HuH-7 (cell line): ENCODE data around the gene EFCAB14.
"Not testable (repeated sequence)": the region's sequence is repeated elsewhere in the genome, so short reads cannot be mapped to it uniquely, and the experiment has no call there.

ENCODE experiments used
- DNase-seq: peaks from one replicate; pipeline ENCODE4 v3.0.0; 2011; ENCODE audit warnings: low spot score

The EFCAB14 gene, protein sequence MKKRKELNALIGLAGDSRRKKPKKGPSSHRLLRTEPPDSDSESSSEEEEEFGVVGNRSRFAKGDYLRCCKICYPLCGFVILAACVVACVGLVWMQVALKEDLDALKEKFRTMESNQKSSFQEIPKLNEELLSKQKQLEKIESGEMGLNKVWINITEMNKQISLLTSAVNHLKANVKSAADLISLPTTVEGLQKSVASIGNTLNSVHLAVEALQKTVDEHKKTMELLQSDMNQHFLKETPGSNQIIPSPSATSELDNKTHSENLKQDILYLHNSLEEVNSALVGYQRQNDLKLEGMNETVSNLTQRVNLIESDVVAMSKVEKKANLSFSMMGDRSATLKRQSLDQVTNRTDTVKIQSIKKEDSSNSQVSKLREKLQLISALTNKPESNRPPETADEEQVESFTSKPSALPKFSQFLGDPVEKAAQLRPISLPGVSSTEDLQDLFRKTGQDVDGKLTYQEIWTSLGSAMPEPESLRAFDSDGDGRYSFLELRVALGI

DNA sequence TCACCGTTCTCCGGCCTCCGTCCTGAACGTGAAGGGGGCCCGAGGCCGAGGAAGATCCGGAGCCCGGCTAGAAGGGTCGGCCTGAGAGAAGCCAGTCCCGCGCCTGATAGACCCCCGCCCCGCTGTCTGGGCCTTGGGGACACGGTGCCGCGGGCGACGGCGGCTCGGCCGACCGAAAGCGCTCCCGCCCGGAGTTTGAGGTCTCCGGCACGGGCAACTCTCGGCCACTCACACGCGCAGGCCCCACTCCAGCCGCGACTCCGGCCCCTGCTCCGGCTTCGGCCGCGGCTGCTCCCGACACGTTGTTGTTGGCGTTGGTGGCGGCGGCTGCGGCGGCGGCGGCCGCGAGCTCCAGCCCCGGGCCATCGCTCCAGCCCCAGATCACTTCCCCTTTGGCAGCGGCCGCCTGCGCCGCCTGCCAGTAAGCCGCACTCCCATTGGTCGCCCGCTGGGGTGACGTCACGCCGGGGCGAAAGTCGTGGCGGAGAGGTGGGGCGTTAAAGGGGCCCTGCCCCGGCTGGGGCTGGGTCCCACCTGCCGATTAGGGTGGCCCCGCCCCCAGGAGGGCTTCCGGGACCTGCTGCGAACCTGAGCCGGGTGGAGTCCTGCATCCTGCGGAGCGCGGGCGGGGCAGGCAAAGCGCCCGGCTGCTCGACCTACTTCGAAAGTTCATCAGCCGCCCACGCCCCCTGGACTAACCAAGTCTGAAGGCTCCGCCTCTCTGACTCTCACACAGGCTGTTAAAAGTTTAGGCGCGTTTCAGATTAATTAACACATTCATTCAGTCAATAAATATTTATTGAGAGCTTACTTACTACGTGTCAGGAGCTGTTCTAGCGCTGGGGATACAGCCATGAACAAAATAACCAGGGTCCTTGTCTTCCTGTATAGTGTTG is at the start of gene EFCAB14:
EFCAB14 (minus strand) TSS at position 388 of the 896 bp plus-strand sequence. CDS start 1,027 bp downstream, outside the sequence.
- peak; percentile 97 for DNase-seq

- DNase-seq: no peak
Measured at GRCh38 chr1:46768445-46768844, 49.5 kb upstream of the EFCAB14 start.

DNA sequence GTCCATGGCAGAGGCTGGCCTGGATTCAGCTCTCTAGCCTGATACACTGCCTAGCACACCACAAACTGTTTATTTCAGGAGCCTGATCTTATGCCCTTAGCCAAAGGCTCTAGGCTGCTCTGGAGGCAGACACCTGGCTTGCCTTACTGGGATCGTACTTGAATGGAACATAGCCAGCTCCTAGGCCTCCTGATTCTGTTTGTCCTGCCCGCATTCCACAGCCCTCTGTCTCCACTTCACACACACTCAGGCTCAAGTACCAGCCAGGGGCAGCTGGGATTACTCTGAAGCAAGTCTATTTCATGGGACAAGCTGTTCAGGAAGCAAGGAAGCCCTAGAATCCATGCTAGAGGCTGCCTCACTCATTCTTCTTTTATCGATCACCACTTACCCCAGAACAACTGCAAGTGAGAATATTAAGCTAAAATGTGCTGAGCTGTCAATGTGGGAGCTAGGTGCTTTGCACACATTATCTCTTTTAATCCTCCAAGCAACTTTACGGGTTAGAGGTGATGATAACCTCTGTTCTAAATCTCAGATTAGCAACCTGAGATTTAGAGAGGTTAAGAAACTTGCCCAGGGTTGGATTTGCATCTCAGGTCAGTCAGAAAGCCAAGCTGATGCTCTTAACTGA is 48.9 kb upstream of the EFCAB14 start:
- no peak for DNase-seq

DNA sequence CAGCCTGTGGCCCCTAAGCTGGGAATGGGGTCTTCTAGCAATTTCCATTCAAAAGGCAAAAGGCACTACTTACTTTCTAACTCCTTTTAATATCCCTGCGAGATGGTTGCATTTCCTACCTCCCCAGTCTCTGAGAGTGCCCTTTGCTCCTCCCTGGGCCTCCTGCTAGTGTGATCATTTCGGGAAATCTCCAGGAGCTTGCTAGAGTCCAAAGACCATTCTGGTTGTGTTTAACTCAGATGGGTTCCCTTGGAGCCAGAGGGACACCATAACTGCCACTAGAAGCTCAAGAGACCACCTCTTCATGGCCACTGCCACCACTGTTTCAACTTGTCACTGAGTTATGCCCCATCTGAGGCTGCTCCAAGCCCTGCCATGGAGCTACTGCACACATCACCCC is 45.5 kb upstream of the EFCAB14 start:
- no peak for DNase-seq

GRCh38 chr1:46761740-46762139 is 42.8 kb upstream of the EFCAB14 start:
- no peak for DNase-seq

GRCh38 chr1:46760558-46761166 is 41.7 kb upstream of the EFCAB14 start:
- no peak for DNase-seq

- DNase-seq: no peak
Measured at GRCh38 chr1:46757956-46758528, 39.1 kb upstream of the EFCAB14 start.

GRCh38 chr1:46757247-46757955 is 38.5 kb upstream of the EFCAB14 start:
- no peak for DNase-seq

- DNase-seq: no peak
Measured at GRCh38 chr1:46755121-46755520, 36.2 kb upstream of the EFCAB14 start.

DNA sequence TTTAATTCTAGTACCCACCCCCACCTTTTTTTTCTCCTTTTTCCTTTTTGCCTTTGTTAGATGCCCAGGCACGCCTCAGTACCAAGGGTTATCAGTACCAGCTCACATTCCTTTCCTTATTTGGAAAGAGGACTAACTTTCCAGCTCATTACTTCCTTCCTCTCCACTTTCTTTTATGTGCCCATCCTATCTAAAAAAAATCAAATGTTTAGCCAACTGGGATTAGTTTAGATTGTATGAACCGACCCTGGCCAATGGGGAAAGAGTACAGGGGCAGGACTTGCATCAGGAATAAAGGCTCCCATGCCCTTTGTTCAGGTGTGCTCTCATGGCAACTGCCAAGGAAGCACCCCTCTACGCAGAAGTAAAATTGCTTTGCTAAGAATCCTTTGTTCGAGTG is 35.8 kb upstream of the EFCAB14 start:
- not testable (repeated sequence) for DNase-seq

- no peak for DNase-seq
Measured at GRCh38 chr1:46753985-46754384, 35.1 kb upstream of the EFCAB14 start.

DNA sequence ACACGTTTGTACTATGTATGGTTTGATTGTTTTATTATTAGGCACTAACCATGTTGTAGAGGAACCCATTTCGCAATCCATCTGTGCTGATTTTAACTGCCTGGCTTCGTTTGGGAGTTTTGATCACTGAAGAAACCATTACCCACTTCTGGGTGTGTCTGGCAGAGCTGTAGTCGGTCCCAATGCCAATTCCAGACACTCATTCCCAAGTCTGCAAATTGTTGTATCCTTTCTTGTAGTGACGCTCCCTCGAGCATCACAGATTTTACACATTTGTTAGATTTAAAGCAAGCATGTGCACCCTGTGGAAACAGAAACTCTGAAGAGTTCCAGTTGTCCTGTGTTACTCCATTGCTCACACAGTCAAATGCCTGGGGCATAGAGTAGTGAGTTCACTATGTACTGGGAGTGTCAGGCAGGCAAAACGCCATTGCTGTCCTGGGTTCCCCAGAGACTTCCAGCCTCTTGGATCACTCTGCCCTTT is 31.0 kb upstream of the EFCAB14 start:
- DNase-seq: no peak

- DNase-seq: no peak
Measured at GRCh38 chr1:46749404-46749803, 30.5 kb upstream of the EFCAB14 start.

DNA sequence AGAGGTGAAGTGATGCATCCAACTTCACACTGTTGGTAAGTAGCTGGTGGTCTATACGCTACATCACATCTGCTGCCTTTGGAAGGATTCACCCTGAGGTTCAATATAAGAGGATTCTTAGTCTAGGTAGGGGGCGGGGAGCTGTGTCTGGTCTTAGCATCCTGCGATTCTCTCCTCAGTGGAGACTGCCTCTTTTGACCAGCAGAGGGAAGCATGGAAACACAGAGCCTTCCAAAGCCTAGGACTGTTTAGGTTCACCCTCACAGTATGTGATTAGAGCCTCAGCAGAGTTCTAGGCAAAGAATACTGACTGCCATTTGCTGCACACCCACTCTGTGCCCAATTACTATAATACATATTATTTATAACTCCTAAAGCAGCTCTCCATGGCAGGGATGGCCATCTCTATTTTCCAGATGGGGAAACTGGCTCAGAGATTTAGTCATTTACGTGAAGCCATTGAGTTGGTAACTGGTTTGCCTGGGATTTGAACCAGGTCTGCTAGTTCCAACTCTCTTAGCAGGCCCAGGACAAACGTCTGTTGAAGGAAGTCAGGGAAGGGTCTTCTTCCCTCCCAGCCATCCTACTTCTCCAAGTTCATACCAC is 28.9 kb upstream of the EFCAB14 start:
- DNase-seq: peak; percentile 49

GRCh38 chr1:46742069-46742468 is 23.2 kb upstream of the EFCAB14 start:
- no peak for DNase-seq

- DNase-seq: no peak
Measured at GRCh38 chr1:46735708-46736324, 16.9 kb upstream of the EFCAB14 start.

DNA sequence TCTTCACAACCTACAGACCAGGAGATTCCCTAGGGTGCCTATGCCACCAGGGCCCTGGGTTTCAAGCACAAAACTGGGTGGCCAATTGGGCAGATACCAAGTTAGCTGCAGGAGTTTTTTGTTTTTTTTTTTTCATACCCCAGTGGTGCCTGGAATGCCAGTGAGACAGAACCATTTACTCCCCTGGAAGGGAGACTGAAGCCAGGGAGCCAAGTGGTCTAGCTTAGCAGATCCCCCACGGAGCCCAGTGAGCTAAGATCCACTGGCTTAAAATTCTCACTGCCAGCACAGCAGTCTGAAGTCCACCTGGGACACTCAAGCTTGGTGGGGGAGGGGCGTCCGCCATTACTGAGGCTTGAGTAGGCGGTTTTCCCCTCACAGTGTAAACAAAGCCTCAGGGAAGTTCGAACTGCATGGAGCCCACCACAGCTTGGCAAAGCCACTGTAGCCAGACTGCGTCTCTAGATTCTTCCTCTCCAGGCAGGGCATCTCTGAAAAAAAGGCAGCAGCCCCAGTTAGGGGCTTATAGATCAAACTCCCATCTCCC is 9.5 kb upstream of the EFCAB14 start:
- not testable (repeated sequence) for DNase-seq

GRCh38 chr1:46725736-46726108 is 6.8 kb upstream of the EFCAB14 start:
- DNase-seq: no peak

DNA sequence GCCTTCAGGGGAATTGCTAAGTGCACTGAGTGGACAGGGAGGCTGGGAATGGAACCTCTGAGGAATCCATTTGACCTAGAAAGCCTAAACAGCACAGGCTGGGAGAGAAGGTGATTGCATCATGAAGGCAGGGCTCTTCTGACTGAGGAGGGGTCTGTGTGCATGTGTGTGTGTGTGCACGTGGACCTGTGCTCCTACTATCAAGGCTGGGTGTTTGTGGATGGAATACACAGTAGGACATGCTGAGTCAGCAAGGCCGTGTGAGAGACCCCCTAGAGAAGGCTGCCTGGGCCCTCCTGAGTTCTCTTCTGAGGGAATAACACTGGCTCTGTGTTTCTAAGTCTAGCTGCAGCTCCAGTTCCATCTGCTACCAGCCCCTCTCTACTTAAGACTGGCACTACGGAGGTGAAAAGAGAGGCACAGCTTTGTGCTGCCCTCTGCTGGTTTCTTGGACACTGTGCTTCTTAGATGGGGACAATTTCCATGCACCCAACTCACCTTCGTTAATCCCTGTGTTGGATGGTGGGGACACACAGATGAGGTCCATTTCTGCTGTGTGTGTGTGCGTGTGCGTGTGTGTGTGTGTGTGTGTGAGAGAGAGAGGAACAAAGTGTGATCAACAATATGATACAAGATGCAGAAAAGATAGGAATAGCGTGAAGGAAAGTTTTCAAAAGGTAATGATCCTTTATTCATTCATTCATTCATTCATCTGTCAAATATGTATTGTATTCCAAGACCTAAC is 6.2 kb upstream of the EFCAB14 start:
- peak; percentile 69 for DNase-seq
